Psoas muscle (tissue), 8 donors: ENCODE data around the gene SDCBP2. TPM values are rescaled to one million over a fixed set of nuclear protein-coding genes. Genes with fewer than 3 reads are reported as not detected.

Source experiments
- ATAC-seq, 4 donors: fragments of 200-7000 bp; cut with Tn5 transposase; one replicate each; pipeline ENCODE4 v1.9.1; 2020; ENCODE audit warnings: moderate library complexity in 3 of 4, mild to moderate bottlenecking in 2 of 4
- DNase-seq, 2 donors: peaks; one replicate each; pipeline ENCODE4 v3.0.0-alpha.2; 2020
- H3K27ac ChIP-seq: fragments of 200-600 bp; one replicate; pipeline ENCODE4 v1.8.0; 2022
- H3K27me3 ChIP-seq, 3 donors: fragments of 200-600 bp in 1 of 3; one replicate each; pipeline versions ENCODE4 v1.6.1 to v1.8.0; 2013 to 2022; ENCODE audit warnings: low read length in 2 of 3, mild to moderate bottlenecking in 2 of 3, moderate library complexity in 1 of 3; ENCODE audit not compliant: insufficient read depth in 3 of 3
- H3K36me3 ChIP-seq, 2 donors: fragments of 200-600 bp in 1 of 2; one replicate each; pipeline versions ENCODE4 v1.6.1 to v1.8.0; 2013 to 2022; ENCODE audit warnings: low read depth in 1 of 2, mild to moderate bottlenecking in 1 of 2, moderate library complexity in 1 of 2; ENCODE audit not compliant: insufficient read depth in 1 of 2
- H3K4me1 ChIP-seq: fragments of 200-600 bp; one replicate; pipeline ENCODE4 v1.8.0; 2022
- H3K4me3 ChIP-seq: fragments of 200-600 bp; one replicate; pipeline ENCODE4 v1.8.0; 2022; ENCODE audit warnings: mild to moderate bottlenecking
- H3K9me3 ChIP-seq: fragments of 200-600 bp; one replicate; pipeline ENCODE4 v1.8.0; 2022
- CTCF ChIP-seq: fragments of 200-600 bp; IDR thresholded peaks from one replicate; pipeline ENCODE4 v1.8.0; 2022; ENCODE audit warnings: antibody characterized with exemption
- WGBS, 3 donors: extraction: QIAGEN DNeasy Blood & Tissue Kit; methylation state at CpG; one replicate each; pipeline versions ENCODE4 v1.1.6 to v1.1.7; 2013; 5-methylcytosine and 5-hydroxymethylcytosine counted together
- intact Hi-C, 2 donors: fragments of 100-400 bp; cut with DNase I; formaldehyde crosslinking; loops; one replicate each; pipeline versions ENCODE4 v1.11.0 to v1.14.2; 2022
- polyA plus RNA-seq, 3 donors: library from polyadenylated mRNA; stranded (reverse); fragments of 200-250 nt; gene quantifications; one replicate each; pipeline ENCODE4 v1.2.3, GENCODE V29; 2013
- total RNA-seq, 4 donors: library from RNA; stranded (reverse); fragmentation: NEBNext Ultra II Directional in 2 of 4; extraction: Animal tissue kit (Norgen Biotek cat#: 25700) in 2 of 4; gene quantifications; one replicate each; pipeline versions ENCODE4 v1.2.1 to v1.2.4, GENCODE V29; 2021 to 2023
- donor health status: healthy with polysubstance abuse.
- donor health status: DM: no; HTN: no; CAD: no; lungs with moderate emphysema.
- donor health status: Bipolar disorder and iron deficiency.
- donor health status: healthy.
- donor health status: DM: yes; HTN: yes; CAD: no.
- donor health status: DM: no; HTN: no; CAD: no.
- donor health status: DM: no; HTN: no; CAD: no.
- donor health status: DM: yes; HTN: yes; CAD: no.

The SDCBP2 gene
- total and polyA plus RNA-seq, 7 donors, result 1.6 to 10.5 (median 2.0) TPM

- H3K36me3 ChIP-seq, result peaks cover 0 to 47% of the 10 kb centered on the region in 2 donors
Observed at GRCh38 chr20:1367479-1367878, 38.5 kb upstream of the SDCBP2 start.

GRCh38 chr20:1364106-1364505 is 35.2 kb upstream of the SDCBP2 start:
- 69 to 86% (median 80%) methylated on average over 2 of the region's 2 CpGs for WGBS, 3 donors
- Histone ChIP-seq H3K27me3 (no peaks in the 10 kb centered on the region), H3K4me1 (no peaks in the 10 kb centered on the region), H3K4me3 (no peak overlapping the region), H3K27ac (no peak overlapping the region), H3K36me3 (peaks cover 0 to 30% of the 10 kb centered on the region in 2 donors), H3K9me3 (no peaks in the 10 kb centered on the region)
- DNase-seq (no peak), ATAC-seq (no peak)
- no peak for TF ChIP-seq CTCF
- intact Hi-C loops, result no loop called here

More at GRCh38 chr20:1367479-1367878, 38.5 kb upstream of the SDCBP2 start:
- 94 to 98% (median 96%) methylated on average over 4 of the region's 4 CpGs for WGBS, 3 donors
- H3K9me3 ChIP-seq, result no peaks in the 10 kb centered on the region
- TF ChIP-seq CTCF, result no peak
- intact Hi-C loops, result no loop called here
- no peak overlapping the region for H3K27ac ChIP-seq
- H3K27me3 ChIP-seq, result no peaks in the 10 kb centered on the region
- H3K4me3 ChIP-seq, result no peak overlapping the region
- peaks cover 21% of the 10 kb centered on the region for H3K4me1 ChIP-seq
- ATAC-seq, result no peak
- DNase-seq, result no peak

GRCh38 chr20:1363522-1363921 is 34.6 kb upstream of the SDCBP2 start:
- Histone ChIP-seq H3K4me1 (no peaks in the 10 kb centered on the region), H3K27me3 (no peaks in the 10 kb centered on the region), H3K36me3 (peaks cover 0 to 25% of the 10 kb centered on the region in 2 donors), H3K4me3 (no peak overlapping the region), H3K27ac (no peak overlapping the region), H3K9me3 (no peaks in the 10 kb centered on the region)
- TF ChIP-seq CTCF, result no peak
- 70 to 75% (median 74%) methylated on average over 5 of the region's 5 CpGs for WGBS, 3 donors
- ATAC-seq (no peak), DNase-seq (no peak)
- intact Hi-C loops, result no loop called here

GRCh38 chr20:1362484-1362883 is 33.5 kb upstream of the SDCBP2 start:
- 67 to 75% (median 68%) methylated on average over 2 of the region's 2 CpGs for WGBS, 3 donors
- H3K4me1 ChIP-seq, result no peaks in the 10 kb centered on the region
- H3K27ac ChIP-seq, result no peak overlapping the region
- no peaks in the 10 kb centered on the region for H3K27me3 ChIP-seq
- H3K36me3 ChIP-seq, result peaks cover 0 to 15% of the 10 kb centered on the region in 2 donors
- TF ChIP-seq CTCF, result no peak
- intact Hi-C loops, result no loop called here
- no peak for ATAC-seq
- no peaks in the 10 kb centered on the region for H3K9me3 ChIP-seq
- DNase-seq, result no peak
- no peak overlapping the region for H3K4me3 ChIP-seq

GRCh38 chr20:1360094-1360846 is 31.3 kb upstream of the SDCBP2 start:
- DNase-seq (no peak), ATAC-seq (no peak)
- H3K4me3 ChIP-seq, result no peak overlapping the region
- no peaks in the 10 kb centered on the region for H3K4me1 ChIP-seq
- 72 to 87% (median 85%) methylated on average over 7 of the region's 7 CpGs for WGBS, 3 donors
- H3K27ac ChIP-seq, result no peak overlapping the region
- no peaks in the 10 kb centered on the region for H3K27me3 ChIP-seq
- TF ChIP-seq CTCF, result no peak
- intact Hi-C loops, result no loop called here
- peaks cover 0 to 16% of the 10 kb centered on the region in 2 donors for H3K36me3 ChIP-seq
- no peaks in the 10 kb centered on the region for H3K9me3 ChIP-seq
